ENCODE data around the gene SLC2A1. TPM values are rescaled to one million over a fixed set of nuclear protein-coding genes. Genes with fewer than 3 reads are reported as not detected.
A peak's percentile ranks its signal among the peaks of the same experiment; 100 is the strongest.

The SLC2A1 gene
- total and polyA plus RNA-seq, 9 of the 15 experiments (the other 6 are each of a cell fraction or from before 2014, with no cell fraction given) = 12.6 to 153 (median 48.0) TPM

GRCh38 chr1:42914092-42914627 is 44.5 kb downstream of the SLC2A1 start (continued):
- peak; percentile 92 for TF ChIP-seq ZNF280A (IDR thresholded peaks at IDR 0.05; ENCODE audit: low read depth, partially characterized antibody)
- TF ChIP-seq ZNF263 (CRISPR knock-in tag; IDR thresholded peaks at IDR 0.05; ENCODE audit: borderline replicate concordance) = no peak
- 0 out of 4 replicates have a peak, but pooled peaks of 1 of the 2 experiments have one; percentile 4 for TF ChIP-seq RAD21 (CRISPR knock-in tag; conservative IDR thresholded peaks at IDR 0.05 in 1 of 2, IDR thresholded peaks at IDR 0.05 in 1 of 2)
- TF ChIP-seq ZNF318 (IDR thresholded peaks at IDR 0.05; ENCODE audit: borderline replicate concordance in 1 of 2, low read depth in 1 of 2) = no peak
- TF ChIP-seq HMG20B (CRISPR knock-in tag; IDR thresholded peaks at IDR 0.05) = no peak
- TF ChIP-seq DACH1 (IDR thresholded peaks at IDR 0.05; ENCODE audit: partially characterized antibody) = no peak
- TF ChIP-seq VEZF1 (CRISPR knock-in tag; IDR thresholded peaks at IDR 0.05) = no peak
- TF ChIP-seq RBM34 (IDR thresholded peaks at IDR 0.05; ENCODE audit: borderline replicate concordance, insufficient read depth, low read length) = no peak
- no peak for TF ChIP-seq ZNF143 (CRISPR knock-in tag; IDR thresholded peaks at IDR 0.05)
- TF ChIP-seq ZBTB33 (CRISPR knock-in tag; IDR thresholded peaks at IDR 0.05) = no peak
- no peak for TF ChIP-seq ATF1 (CRISPR knock-in tag; IDR thresholded peaks at IDR 0.05)
- no peak for TF ChIP-seq ATF1 (tag; IDR thresholded peaks at IDR 0.05)
- no peak for TF ChIP-seq POU5F1 (IDR thresholded peaks at IDR 0.05; ENCODE audit: borderline replicate concordance, low read depth, low read length, partially characterized antibody)
- TF ChIP-seq DMBX1 (CRISPR knock-in tag; IDR thresholded peaks at IDR 0.05; ENCODE audit: borderline replicate concordance) = no peak
